COLO829 (cell line): ENCODE results near the gene PNO1.
"Not testable (repeated sequence)": the region's sequence is repeated elsewhere in the genome, so short reads cannot be mapped to it uniquely, and the experiment has no call there.

ENCODE experiments used
- DNase-seq: peaks from one replicate; pipeline ENCODE4 v3.0.0; 2012; ENCODE audit warnings: low spot score

The PNO1 gene

DNA sequence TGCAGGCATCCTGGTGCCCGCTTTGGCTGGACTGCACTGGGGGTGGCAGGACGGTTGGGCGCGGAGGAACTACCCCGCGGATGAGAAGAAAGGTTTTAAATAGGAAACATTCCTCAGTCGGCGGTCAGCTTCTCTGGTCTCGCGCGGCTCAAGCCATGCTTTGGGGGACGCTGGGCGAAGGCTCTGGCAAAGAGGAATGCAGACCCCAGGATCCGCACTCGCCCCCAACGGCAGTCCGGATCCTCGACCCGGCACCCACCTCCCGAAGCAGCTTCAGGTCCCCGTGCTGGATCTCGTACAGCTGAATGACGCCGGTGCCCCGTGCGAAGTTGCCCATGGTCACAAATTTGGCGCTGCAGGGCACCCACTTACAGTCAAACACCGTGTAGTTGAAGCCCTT, 686 bp upstream of the PNO1 start:
- DNase-seq: peak; percentile 13

DNA sequence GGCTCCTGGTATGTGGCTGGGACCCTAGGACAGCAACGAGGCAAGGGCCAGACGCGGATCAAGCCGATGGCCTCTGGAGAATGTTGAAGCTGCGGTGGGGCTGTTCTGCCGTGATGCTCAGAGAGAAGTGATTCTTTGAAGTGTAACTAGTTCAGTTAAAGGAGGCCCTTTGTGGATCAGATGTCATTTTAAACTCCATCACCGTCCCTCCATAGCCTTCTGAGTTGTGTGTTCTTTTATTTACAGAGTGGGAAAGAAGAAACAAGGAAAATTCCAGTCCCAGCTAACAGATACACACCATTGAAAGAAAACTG, 403 bp downstream of the PNO1 start:
- DNase-seq: peak; percentile 12

DNA sequence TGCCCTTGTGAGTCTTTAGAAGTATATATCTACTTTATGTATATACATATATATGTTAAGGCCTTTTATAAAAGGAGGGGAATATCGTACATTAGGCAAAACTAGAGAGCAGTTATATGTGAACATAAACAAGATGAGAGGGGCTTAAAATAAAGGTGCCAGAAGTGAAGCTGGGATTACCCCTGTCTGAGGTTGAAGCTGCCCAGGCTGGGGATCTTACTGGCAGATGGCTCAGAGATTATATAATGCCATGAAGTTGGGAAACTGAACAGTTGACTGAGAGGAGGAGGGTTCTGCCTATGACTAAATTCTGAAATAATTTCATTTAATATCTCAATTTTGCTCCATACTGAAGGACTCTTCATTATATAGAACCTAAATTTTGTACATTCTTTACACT, 6.0 kb downstream of the PNO1 start:
- DNase-seq: no peak

DNA sequence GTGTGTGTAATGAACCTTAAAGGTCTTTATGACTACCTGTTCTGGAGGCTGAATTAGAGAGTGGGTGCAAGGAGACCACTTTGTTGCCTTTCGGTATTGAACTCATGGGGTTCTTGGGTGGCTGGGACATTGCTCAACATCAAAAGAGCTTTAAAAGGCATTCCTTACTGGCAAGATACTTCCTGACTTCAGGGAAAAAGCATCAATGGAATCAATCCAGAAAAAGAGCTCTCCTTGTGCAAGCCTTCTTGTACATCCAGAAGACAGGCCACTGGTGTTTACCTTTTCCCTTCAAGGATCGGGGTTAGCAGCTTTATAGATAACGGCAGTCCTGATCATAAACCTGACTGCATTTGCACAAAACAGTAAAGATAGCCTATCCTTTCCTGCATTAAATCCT, 9.5 kb downstream of the PNO1 start:
- DNase-seq: no peak

DNA sequence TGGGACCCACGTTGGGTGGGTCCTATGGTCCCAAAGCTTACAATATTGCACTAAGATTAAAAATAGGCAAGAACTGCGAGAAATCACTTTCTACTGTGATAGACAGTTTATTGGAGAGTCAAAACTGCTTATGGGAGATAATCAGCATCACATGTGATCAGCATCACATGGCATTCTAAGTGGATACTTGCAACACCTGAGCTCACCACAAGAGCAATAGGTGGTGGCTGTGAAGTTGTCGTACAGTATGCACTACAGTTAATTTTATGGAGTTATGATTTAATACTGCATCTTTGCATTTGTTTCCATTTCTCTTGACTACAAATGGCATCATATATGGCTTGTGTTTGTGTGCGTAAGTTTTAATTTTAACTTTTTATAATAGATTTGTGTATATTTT, 11.6 kb downstream of the PNO1 start:
- DNase-seq: no peak

DNA sequence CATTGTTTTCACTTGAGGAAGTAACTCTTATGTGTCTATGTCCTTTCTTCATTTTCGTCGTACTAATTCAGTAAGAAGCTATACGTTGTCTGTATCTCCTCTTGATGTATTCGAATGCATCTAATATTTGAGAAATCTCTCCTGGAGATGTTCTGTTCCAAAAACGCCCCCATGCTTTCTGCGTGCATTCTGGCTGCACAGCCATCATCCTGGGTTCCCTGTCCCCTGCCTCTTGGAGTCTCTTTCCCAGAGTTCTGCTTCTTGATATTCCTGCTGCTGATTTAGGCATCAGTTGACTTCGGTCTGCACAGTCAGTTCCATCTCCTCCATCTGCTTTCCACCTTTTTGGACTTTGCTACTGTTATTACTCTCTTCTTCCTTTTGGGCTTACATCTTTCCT, 13.5 kb downstream of the PNO1 start:
- no peak for DNase-seq

DNA sequence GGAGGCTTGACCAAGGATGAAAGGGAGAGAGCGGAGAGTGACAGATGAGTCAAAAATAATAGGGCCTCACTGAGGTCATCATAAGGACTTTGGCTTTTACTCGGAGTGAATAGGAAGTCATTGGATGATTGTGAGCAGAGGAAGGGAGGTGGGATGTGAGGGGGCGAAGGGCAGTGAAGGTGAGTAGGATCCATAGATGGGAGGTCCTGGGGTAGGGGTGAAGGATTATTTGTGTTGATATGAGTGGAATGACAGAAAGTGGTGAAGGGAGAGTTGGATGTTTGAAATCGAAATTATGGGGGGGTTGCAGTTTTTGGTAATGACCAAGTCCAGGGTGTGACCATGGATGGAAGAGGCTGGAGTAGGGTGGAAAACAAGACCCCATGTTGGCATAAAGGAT, 14.0 kb downstream of the PNO1 start:
- no peak for DNase-seq

DNA sequence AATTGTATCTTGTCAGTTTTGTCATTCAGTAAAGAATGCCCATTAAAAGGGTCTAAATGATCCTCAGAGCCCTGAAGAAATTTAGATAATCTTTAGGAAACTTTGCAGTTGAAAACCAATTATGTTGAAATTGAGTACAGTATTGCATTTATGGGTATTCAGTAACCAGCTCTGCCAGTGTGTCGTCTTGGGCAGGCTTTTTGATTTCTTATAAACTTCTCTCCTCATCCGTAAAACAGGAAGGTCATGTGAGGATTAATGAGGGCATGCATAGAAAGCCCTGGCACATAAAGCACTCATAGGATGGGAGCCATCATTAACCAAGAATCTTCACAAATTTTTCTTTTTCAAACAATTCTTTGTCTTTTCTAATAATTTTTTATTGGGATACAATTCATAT, 14.8 kb downstream of the PNO1 start:
- no peak for DNase-seq

DNA sequence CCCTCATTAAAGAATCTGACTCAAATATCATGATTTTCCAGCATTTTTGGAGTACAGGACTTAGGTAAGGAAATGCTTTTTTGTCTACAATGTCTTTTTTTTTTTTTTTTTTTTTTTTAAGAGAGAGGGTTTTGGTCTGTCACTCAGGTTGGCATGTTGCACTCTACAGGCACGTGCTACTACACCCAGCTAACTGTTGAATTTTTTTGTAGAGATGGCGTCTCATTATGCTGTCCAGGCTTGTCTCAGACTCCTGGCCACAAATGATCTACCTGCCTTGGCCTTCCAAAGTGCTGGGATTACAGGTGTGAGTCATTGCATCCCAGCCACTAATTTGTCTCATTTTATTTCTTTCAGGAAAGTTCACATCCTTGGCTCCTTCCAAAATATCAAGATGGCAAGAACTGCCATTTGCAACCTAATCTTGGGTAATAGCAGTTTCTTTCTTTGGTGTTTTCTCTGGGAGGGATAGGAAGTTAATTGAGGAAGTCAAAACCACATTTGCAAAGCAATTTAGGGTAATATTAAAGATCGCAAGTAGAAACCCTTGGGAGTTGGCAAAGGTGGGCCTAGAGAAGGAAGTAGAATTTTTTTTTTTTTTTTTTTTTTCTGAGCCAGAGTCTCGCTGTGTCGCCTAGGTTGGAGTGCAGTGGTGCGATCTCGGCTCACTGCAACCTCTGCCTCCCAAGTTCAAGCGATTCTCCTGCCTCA, 15.5 kb downstream of the PNO1 start:
- no peak for DNase-seq

DNA sequence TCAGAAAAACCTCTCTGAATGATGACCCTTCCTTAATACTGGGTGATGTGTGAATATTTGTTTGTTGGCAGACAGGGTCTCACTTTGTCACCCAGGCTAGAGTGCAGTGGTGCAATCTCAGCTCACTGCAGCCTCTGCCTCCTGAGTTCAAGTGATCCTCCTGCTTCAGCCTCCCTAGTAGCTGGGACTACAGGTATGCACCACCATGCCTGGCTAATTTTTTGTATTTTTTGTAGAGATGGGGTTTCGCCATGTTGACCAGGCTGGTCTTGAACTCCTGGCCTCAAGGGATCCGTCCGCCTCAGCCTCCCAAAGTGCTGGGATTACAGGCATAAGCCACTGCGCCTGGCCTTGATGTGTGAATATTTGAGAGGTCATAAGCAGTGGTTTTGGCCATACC, 17.5 kb downstream of the PNO1 start:
- DNase-seq: not testable (repeated sequence)

DNA sequence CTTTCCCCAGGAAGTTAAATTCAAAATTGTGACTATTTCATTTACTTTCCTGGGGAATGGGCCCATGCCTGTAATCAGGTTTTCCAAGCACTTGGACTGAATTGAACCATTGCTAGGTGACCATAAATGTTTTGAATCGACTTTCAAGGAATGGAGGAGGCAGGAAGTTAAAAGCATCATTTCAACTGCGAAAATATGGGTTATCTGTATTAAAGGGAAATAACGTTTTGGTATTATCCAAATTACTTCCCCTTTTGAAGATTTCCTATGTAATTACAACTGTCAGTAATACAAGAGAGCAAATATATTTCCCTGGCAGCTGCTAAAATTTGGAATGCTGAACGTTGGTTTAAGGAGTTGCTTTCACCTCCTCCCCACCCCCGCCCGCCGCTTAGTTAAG, 19.0 kb downstream of the PNO1 start:
- DNase-seq: no peak

DNA sequence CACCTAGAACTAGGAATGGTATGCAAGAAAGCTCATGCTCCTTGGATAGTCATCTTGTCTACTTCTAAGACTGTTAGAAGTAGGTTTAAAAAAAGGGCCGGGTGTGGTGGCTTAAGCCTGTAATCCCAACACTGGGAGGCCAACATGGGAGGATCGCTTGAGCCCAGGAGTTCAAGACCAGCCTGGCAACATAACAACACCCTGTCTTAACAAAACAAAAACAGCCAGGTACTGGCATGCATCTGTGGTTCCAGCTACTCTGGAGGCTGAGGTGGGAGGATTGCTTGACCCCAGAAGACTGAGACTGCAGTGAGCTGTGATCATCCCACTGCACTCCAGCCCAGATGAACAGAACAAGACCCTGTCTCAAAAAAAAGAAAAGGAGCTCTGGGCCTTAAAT, 19.9 kb downstream of the PNO1 start:
- DNase-seq: no peak

DNA sequence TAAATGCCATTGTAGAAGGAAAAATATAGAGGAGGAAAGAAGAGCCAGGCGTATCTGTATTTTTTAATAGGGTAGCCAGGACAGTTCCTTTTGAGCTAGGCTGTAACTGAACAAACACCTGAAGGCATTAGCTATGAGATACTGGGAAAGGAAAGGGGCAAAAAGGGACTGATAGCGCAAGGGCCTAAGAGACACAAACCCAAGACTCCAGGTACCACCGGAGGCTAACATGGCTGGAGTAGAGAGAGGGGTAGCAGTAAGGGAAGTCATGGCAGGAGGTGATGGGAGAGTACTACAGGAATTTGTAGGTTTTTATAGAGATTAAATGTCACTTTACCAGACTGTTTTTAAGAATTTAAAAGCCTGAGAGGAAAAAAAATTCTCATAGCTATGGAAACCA, 20.7 kb downstream of the PNO1 start:
- no peak for DNase-seq

DNA sequence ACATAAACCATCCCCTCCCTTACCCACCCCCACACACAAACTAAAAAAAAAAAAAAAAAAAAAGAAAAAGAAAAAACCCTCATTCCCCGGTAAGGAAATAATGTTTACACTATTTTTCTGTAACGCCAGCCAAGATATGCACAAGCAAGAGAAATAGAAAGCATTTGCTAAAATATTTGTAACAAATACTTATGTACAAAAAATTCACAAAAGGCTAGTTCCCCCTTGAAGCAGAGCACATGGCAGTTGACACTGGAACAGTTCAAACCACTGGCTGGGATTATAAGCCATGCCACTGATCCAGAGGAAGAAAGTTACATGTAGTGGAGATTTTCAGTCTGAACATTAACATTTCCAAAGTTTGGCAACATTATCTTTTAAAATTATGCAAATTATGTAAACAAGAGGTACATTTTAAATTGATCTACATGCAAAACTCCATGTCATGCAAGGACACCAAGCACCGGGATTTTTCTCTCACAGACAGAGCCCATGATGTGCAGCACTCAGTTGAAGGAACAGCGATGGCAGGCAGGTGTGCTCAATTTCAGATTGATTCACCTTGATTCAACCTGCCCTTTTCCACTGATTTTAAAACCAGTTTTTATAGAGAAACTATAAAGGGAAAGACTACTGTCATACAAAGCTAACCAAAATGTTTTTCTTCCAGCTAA, 21.4 kb downstream of the PNO1 start:
- DNase-seq: no peak

DNA sequence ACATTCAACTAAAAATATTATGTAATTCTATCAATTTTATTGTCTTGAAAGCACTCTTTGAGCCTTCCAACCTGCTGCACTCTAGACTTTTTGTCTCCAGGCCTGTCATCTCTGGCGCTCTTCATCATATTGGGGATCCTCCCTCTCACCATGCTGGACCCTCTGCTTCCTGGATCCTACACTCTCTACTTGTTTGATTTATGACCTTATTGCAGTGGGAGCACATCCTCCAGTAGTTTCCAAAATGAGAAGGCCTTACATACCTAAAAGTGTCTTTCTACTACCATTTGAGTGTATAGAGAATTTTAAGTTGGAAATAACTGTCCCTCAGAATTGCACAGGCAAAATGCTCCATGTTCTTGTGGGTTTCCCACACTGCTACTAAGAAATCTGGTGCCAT, 25.2 kb downstream of the PNO1 start:
- DNase-seq: no peak

DNA sequence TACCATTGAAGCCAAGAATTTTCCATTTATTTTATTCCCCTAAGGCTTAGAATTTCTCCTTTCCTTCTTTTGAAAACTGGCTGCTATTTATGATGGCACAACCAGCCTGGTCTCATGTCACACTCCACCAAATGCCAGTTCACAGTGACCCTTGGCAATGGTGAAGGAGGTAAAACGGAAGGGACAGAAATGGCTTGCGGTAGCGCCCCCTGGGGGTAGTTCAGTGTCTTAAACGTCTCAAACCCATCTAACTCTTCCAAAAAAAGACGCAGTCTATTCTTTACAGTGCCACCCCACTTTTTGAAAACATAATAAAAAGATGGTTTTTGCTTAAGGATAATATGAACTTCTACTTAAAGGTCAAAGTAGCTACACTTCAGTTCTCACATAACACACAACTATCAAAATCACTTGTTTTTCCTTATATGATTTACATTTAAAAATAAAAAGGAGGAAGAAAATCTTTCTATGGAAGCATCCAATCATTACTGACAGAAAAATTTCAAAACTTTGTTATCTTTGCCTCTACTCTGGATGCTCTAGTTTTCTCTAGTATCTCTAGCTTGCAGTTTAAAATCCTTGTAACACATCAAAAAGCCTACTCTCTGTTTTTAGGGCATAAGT, 28.0 kb downstream of the PNO1 start:
- peak; percentile 27 for DNase-seq

DNA sequence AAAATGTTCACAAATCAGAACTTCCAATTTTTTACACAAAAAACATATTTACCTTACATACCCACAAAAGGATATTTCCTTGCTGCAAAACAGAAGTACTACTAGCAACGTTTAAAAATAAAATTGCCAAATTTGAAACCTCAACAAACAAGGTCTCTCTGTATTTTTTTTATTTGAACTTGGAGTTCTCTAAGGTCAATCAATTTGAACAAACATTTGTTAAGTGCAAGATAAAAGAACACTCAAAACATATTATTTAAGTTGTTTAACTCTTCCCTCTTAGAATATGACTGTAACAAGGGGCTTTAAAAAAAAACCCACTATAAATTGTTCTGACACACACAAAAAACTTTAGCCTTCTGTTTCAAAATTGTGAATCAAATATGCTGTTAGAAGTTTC, 29.6 kb downstream of the PNO1 start:
- no peak for DNase-seq

DNA sequence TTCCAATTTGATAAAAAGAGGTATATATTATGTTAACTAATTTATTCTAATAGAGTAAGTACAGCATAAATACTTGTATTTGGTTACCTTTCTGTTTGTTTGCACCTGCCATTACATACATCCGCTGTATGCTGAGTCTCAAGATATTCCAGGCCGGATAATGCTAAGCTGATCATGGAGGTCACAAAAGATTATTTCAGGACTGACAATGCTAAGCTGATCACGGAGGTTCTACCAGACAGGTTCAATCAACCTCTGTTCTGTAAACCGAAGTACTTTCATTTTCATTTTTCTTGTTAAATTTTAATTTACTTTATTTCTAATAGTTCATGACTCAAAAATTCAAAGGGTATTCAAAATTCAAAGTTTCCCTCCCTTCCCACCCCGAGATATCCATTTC, 31.1 kb downstream of the PNO1 start:
- no peak for DNase-seq

DNA sequence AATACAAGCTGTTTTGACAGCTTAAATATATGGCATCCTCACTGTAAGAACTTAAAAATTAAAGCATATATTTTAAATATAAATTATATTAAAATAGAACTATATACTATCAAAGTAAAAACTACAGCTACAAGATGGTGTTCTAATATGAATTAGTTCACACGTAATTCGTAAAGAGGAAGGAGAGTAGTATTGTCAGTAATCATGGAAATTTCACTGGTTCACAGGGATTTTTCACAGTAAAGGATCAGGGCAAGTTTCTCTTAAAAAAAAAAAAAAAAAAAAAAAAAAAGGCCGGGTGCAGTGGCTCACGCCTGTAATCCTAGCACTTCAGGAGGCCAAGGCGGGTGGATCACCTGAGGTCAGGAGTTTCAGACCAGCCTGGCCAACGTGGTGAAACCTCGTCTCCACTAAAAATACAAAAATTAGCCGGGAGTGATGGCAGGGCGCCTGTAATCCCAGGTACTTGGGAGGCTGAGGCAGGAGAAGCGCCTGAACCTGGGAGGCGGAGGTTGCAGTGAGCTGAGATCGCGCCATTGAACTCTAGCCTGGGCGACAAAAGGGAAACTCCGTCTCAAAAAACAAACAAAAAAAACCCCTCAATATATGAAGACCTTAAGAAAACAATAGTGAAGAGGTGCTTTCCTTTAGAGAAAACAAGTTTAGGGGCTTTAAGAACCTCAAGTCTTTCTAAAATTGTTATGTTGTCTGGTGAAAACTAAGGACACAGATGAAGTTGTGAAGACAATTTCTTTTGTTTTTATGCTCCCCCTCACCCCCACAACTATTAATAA, 32.5 kb downstream of the PNO1 start:
- no peak for DNase-seq

DNA sequence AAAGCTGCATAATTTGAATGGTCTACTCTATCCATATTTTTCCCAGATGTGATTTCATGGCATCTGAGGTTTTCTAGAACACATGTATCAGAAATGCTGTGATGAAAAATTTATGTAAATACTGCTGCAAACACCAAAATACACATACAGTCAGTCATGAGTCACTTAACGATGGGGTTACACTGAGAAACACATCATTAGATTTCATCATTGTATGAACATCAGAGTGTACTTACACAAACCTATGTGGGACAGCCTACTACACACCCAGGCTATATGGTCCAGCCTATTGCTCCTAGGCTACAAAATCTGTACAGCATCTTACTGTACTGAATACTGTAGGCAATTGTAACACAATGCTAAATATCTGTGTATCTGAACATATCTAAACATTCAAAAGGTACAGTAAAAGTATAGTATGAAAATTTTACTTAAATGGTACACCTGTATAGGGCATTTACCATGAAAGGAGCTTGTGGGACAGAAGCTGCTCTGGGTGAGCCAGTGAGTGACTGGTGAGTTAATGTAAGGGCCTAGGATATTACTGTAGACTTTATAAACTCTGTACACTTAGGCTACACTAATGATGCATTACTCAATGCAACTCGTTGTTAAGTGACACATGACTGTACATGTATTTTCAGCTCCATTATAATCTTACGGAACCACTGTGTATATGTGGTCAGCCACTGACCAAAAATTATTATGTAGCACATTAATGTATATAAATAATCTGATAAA, 33.5 kb downstream of the PNO1 start:
- no peak for DNase-seq

DNA sequence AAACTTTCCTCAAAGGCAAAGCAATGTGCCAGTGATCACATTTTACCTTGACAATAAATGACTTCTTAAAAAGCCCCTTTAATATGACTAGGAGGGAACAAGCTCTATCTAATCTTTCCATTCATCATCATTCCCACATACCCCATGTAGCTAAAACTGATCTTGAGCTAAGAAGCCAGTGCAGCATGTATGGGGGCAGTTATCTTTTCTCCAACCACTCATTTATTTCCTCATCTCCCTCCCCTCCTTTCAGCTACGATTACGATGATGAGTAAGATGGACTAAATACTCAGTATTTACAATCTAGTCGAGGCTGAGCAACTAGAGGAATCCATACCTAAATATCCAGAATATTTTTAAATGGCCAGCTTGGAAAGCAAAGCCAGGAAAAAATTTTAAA, 35.5 kb downstream of the PNO1 start:
- DNase-seq: no peak

DNA sequence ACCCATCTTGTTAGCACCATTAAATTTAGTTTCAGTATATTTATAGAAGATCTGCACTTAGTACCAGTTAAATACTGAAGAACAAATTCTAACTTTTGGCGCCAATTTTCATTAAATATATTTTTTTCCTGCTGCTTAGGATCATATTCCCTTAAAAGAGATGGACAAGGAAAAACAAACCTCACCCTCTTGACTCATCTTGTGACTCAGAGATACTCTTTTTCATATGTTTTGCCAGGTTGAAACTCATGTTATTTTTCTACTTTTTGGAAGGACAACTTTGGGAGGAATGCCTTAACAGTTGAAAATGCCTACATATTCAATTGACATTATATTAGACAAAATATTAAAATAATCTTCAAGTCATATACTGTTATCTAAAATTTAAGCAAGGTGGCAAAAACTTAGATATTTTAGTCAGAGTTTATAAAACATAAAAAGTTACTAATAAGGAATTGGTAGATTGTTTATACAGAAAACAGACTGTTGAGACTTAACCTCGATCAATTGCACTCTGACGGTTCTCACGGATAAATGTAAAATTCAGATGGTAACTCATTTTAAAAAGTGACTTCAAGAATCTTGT, 36.2 kb downstream of the PNO1 start:
- no peak for DNase-seq
